ENCODE results near the gene NEB.

NEB gene, protein sequence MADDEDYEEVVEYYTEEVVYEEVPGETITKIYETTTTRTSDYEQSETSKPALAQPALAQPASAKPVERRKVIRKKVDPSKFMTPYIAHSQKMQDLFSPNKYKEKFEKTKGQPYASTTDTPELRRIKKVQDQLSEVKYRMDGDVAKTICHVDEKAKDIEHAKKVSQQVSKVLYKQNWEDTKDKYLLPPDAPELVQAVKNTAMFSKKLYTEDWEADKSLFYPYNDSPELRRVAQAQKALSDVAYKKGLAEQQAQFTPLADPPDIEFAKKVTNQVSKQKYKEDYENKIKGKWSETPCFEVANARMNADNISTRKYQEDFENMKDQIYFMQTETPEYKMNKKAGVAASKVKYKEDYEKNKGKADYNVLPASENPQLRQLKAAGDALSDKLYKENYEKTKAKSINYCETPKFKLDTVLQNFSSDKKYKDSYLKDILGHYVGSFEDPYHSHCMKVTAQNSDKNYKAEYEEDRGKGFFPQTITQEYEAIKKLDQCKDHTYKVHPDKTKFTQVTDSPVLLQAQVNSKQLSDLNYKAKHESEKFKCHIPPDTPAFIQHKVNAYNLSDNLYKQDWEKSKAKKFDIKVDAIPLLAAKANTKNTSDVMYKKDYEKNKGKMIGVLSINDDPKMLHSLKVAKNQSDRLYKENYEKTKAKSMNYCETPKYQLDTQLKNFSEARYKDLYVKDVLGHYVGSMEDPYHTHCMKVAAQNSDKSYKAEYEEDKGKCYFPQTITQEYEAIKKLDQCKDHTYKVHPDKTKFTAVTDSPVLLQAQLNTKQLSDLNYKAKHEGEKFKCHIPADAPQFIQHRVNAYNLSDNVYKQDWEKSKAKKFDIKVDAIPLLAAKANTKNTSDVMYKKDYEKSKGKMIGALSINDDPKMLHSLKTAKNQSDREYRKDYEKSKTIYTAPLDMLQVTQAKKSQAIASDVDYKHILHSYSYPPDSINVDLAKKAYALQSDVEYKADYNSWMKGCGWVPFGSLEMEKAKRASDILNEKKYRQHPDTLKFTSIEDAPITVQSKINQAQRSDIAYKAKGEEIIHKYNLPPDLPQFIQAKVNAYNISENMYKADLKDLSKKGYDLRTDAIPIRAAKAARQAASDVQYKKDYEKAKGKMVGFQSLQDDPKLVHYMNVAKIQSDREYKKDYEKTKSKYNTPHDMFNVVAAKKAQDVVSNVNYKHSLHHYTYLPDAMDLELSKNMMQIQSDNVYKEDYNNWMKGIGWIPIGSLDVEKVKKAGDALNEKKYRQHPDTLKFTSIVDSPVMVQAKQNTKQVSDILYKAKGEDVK (N-terminal part only)

GRCh38 chr2:151733771-151734672 is at the start of gene NEB:
NEB (minus strand) TSS chr2:151734476; CDS start chr2:151733156, 1,320 bp downstream.
- no peaks in the 10 kb centered on the region for H3K9me3 Mint-ChIP-seq
- no peaks in the 10 kb centered on the region for H3K36me3 Mint-ChIP-seq
- no peaks in the 10 kb centered on the region for H3K27me3 Mint-ChIP-seq
- H3K27ac Mint-ChIP-seq, result no peak within 1 kb of the TSS
- H3K4me1 Mint-ChIP-seq, result peaks cover 9% of the 10 kb centered on the region
- H3K4me3 Mint-ChIP-seq, result no peak within 1 kb of the TSS

- Mint-ChIP-seq H3K27me3 (no peaks in the 10 kb centered on the region), H3K4me1 (no peaks in the 10 kb centered on the region), H3K36me3 (peaks cover 27% of the 10 kb centered on the region), H3K4me3 (no peak overlapping the region), H3K9me3 (no peaks in the 10 kb centered on the region), H3K27ac (no peak overlapping the region)
Measured at GRCh38 chr2:151783133-151783520, 48.9 kb upstream of the NEB start.

DNA sequence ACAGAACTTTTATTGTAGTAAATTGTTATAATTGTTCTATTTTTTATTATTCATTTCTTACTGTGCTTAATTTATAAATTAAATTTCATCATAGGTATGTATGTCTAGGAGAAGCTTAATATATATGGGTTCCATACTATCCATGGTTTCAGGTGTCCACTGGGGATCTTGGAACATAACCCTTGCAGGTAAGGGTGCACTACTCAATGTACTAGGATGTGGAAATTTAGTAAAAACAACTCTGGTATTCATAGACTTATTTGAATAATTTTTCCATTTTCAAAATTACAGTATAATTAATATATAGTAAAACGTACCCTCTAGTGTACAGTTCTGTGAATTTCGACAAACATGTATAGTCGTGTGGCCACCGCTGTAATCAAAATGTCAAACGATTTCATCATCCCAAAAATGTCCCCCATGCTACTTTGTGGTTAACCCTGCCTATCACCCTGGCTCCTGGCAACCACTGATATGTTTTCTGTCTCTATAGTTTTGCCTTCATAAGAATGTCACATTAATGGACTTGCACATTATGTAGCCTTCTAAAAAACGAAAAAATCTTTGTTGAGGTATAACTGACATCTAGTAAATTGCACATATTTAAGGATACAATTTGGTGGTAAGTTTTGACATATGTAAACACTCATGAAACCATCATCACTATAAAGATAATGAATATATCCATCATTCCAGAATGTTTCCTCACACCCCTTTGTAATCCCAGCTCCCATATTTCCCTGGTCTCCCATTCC is 48.3 kb upstream of the NEB start:
- Mint-ChIP-seq H3K27ac (no peak overlapping the region), H3K4me3 (no peak overlapping the region), H3K27me3 (no peaks in the 10 kb centered on the region), H3K9me3 (no peaks in the 10 kb centered on the region), H3K4me1 (no peaks in the 10 kb centered on the region), H3K36me3 (peaks cover 27% of the 10 kb centered on the region)

- Mint-ChIP-seq H3K9me3 (no peaks in the 10 kb centered on the region), H3K27me3 (no peaks in the 10 kb centered on the region), H3K4me1 (no peaks in the 10 kb centered on the region), H3K27ac (no peak overlapping the region), H3K4me3 (no peak overlapping the region), H3K36me3 (peaks cover 32% of the 10 kb centered on the region)
Measured at GRCh38 chr2:151781642-151782041, 47.4 kb upstream of the NEB start.

DNA sequence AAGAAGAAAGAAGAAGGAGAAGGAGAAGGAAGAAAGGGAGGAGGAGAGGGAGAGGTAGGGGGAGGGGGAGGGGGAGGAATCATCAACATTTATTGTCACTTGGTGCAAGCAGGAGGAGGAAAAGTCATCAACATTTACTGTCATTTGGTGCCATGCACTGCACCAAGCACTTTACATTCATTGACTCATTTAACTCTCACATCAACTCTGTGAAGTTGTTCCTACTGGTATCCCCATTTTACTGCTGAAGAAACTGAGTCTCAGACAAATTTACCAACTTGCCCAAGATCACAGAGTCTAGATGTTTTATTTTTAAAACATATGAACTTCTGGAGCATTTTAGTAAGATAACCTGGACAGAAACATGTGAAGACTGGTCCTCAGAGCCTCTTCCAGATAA is 46.7 kb upstream of the NEB start:
- H3K27me3 Mint-ChIP-seq, result no peaks in the 10 kb centered on the region
- peaks cover 39% of the 10 kb centered on the region for H3K36me3 Mint-ChIP-seq
- H3K4me3 Mint-ChIP-seq, result no peak overlapping the region
- no peaks in the 10 kb centered on the region for H3K9me3 Mint-ChIP-seq
- no peaks in the 10 kb centered on the region for H3K4me1 Mint-ChIP-seq
- no peak overlapping the region for H3K27ac Mint-ChIP-seq

DNA sequence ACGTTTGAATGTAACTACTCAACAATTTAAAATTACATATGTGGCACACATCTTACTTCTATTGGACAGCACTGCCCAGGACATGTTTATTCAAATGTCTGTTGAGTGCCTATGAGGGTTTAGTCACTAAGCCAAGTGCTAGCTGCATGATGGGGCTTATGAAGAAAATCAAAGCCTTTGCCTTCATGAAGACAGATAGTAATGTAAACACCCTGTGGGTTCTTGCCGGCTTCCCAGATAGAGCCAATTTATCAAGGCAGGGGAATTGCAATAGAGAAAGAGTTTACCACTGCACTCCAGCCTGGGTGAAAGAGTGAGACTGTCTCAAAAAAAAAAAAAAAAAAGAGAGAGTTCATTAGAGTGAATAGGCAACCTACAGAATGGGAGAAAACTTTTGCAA is 43.7 kb upstream of the NEB start:
- peak overlapping the region; percentile 35 for H3K27ac Mint-ChIP-seq
- peaks cover 34% of the 10 kb centered on the region for H3K36me3 Mint-ChIP-seq
- peaks cover 7% of the 10 kb centered on the region for H3K4me1 Mint-ChIP-seq
- no peaks in the 10 kb centered on the region for H3K27me3 Mint-ChIP-seq
- H3K9me3 Mint-ChIP-seq, result no peaks in the 10 kb centered on the region
- no peak overlapping the region for H3K4me3 Mint-ChIP-seq

- H3K27me3 Mint-ChIP-seq, result no peaks in the 10 kb centered on the region
- peaks cover 33% of the 10 kb centered on the region for H3K36me3 Mint-ChIP-seq
- H3K9me3 Mint-ChIP-seq, result no peaks in the 10 kb centered on the region
- H3K4me3 Mint-ChIP-seq, result no peak overlapping the region
- no peak overlapping the region for H3K27ac Mint-ChIP-seq
- peaks cover 7% of the 10 kb centered on the region for H3K4me1 Mint-ChIP-seq
Measured at GRCh38 chr2:151777487-151777886, 43.2 kb upstream of the NEB start.

GRCh38 chr2:151776367-151776766 is 42.1 kb upstream of the NEB start:
- H3K4me3 Mint-ChIP-seq, result no peak overlapping the region
- H3K27ac Mint-ChIP-seq, result no peak overlapping the region
- H3K36me3 Mint-ChIP-seq, result peaks cover 37% of the 10 kb centered on the region
- H3K9me3 Mint-ChIP-seq, result no peaks in the 10 kb centered on the region
- H3K27me3 Mint-ChIP-seq, result no peaks in the 10 kb centered on the region
- H3K4me1 Mint-ChIP-seq, result peaks cover 7% of the 10 kb centered on the region

DNA sequence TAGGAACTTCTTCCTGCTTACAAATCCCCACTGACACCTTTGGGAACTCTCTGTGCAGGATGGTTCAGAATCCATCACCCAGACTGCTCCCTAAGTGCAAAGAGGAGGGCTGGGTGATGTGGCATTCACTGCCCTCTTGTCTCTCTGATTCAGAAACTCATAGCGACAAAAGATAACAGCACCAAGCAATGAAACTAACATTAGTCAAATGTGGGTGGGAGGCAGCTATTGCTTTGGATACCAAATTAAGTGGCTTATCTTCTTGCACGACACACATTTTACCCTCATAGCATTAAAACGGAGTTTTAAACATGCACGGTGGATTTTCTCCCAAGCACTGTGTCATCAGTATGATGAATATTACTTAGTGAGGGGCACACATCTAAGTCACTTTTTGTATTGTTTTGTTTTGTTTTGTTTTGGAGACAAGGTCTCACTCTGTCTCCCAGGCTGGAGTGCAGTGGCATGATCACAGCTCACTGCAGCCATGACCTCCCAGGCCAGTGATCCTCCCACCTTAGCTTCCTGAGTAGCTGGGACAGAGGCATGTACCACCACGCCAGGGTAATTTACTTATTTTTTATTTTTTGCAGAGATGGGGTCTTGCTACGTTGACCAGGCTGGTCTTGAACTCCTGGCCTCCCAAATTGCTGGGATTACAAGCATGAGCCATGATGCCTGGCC is 40.9 kb upstream of the NEB start:
- Mint-ChIP-seq H3K4me3 (no peak overlapping the region), H3K27ac (no peak overlapping the region), H3K9me3 (no peaks in the 10 kb centered on the region), H3K36me3 (peaks cover 43% of the 10 kb centered on the region), H3K4me1 (peaks cover 7% of the 10 kb centered on the region), H3K27me3 (no peaks in the 10 kb centered on the region)

GRCh38 chr2:151774506-151774905 is 40.2 kb upstream of the NEB start:
- Mint-ChIP-seq H3K4me1 (peaks cover 7% of the 10 kb centered on the region), H3K27ac (no peak overlapping the region), H3K4me3 (no peak overlapping the region), H3K36me3 (peaks cover 36% of the 10 kb centered on the region), H3K27me3 (no peaks in the 10 kb centered on the region), H3K9me3 (no peaks in the 10 kb centered on the region)

DNA sequence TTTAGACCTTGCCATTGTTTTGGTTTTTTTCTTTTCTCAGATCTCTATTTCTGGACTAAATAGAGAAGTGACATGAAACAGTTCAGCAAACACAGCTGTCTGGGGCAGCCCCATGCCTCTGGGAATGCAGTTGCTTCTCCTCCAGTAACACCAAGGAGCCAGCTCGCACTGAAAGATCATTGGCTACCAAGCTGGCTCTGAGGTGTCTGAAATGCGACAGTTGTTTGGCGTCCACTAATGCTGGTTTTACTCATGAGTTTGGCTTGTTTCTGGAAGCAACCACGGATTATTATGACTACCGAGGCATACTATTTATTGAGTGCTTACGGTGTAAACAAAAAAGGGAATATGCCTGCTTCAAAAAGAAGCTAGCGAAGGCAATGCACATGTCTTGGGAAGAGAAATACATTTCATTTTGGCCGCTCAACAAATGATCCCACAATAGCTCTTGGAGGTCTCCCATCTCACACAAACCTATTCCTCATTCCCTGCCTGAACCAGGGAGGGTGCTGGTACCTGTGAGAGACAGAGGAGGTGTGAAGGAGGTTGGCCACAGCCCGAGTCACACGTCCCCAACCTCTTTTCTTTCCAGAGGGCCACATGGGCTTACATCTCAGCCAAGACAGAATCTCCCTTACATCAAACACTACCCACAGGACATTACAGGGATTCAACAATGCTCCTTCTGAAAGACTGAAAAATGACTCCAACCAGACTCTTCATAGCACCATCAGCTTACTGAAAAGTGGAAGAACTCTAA is 37.5 kb upstream of the NEB start:
- H3K9me3 Mint-ChIP-seq, result no peaks in the 10 kb centered on the region
- no peak overlapping the region for H3K27ac Mint-ChIP-seq
- H3K27me3 Mint-ChIP-seq, result no peaks in the 10 kb centered on the region
- peaks cover 7% of the 10 kb centered on the region for H3K4me1 Mint-ChIP-seq
- no peak overlapping the region for H3K4me3 Mint-ChIP-seq
- H3K36me3 Mint-ChIP-seq, result peaks cover 21% of the 10 kb centered on the region

GRCh38 chr2:151770995-151771394 is 36.7 kb upstream of the NEB start:
- H3K27me3 Mint-ChIP-seq, result no peaks in the 10 kb centered on the region
- no peaks in the 10 kb centered on the region for H3K9me3 Mint-ChIP-seq
- peaks cover 14% of the 10 kb centered on the region for H3K36me3 Mint-ChIP-seq
- peaks cover 13% of the 10 kb centered on the region for H3K4me1 Mint-ChIP-seq
- no peak overlapping the region for H3K4me3 Mint-ChIP-seq
- H3K27ac Mint-ChIP-seq, result no peak overlapping the region

DNA sequence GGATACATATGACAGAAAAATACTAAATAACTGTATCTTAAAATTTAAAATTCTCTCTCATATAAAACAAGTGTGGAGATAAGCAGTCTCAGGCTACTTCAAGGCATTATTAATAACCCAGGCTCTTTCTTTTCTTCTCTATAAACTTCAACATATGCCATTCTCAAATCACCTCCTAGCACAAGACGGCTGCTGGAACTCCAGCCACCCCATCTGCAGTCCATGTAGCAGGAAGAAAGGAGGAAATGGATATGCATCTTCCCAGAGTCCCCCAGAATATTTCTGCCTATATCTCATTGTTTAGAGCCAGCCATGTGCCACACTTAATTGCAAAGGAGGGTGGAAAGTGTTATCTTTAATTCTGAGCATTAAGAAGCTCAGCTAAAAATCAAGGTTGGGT is 35.3 kb upstream of the NEB start:
- Mint-ChIP-seq H3K4me1 (peaks cover 12% of the 10 kb centered on the region), H3K36me3 (peaks cover 15% of the 10 kb centered on the region), H3K27ac (no peak overlapping the region), H3K9me3 (no peaks in the 10 kb centered on the region), H3K27me3 (no peaks in the 10 kb centered on the region), H3K4me3 (no peak overlapping the region)
